Liver (tissue), 9 donors: ENCODE measurements around the gene IL11RA. TPM values are rescaled to one million over a fixed set of nuclear protein-coding genes. Genes with fewer than 3 reads are reported as not detected.

Experiments used
- DNase-seq: peaks from one replicate; pipeline ENCODE4 v3.0.0-alpha.2; 2017; ENCODE audit warnings: low spot score
- H3K27ac ChIP-seq, 2 donors: one replicate each; pipeline ENCODE4 v1.7.0; 2013; ENCODE audit warnings: inconsistent platforms in 2 of 2, low read length in 2 of 2, control low read depth in 1 of 2, low read depth in 1 of 2, mild to moderate bottlenecking in 1 of 2
- H3K27me3 ChIP-seq, 4 donors: one replicate each; pipeline versions ENCODE4 v1.6.1 to v1.7.0; 2013; ENCODE audit warnings: low read length in 3 of 4, inconsistent platforms in 1 of 4, mild to moderate bottlenecking in 1 of 4, moderate library complexity in 1 of 4; ENCODE audit not compliant: control insufficient read depth in 4 of 4, insufficient read depth in 4 of 4
- H3K36me3 ChIP-seq, 4 donors: one replicate each; pipeline versions ENCODE4 v1.6.1 to v1.7.0; 2013; ENCODE audit warnings: low read length in 3 of 4, mild to moderate bottlenecking in 3 of 4, low read depth in 1 of 4, moderate library complexity in 1 of 4; ENCODE audit not compliant: control insufficient read depth in 4 of 4, insufficient read depth in 3 of 4
- H3K4me1 ChIP-seq, 4 donors: one replicate each; pipeline versions ENCODE4 v1.6.1 to v1.7.0; 2013; ENCODE audit warnings: low read length in 3 of 4, mild to moderate bottlenecking in 3 of 4, moderate library complexity in 1 of 4; ENCODE audit not compliant: control insufficient read depth in 4 of 4, insufficient read depth in 4 of 4
- H3K4me3 ChIP-seq, 3 donors: one replicate each; pipeline versions ENCODE4 v1.6.1 to v1.7.0; 2013; ENCODE audit warnings: low read length in 3 of 3, control low read depth in 1 of 3, low read depth in 1 of 3, mild to moderate bottlenecking in 1 of 3
- H3K9ac ChIP-seq, 2 donors: one replicate each; pipeline ENCODE4 v1.7.0; 2013; ENCODE audit warnings: low read length in 2 of 2, mild to moderate bottlenecking in 2 of 2, moderate library complexity in 2 of 2, control low read depth in 1 of 2, low read depth in 1 of 2
- H3K9me3 ChIP-seq, 4 donors: one replicate each; pipeline versions ENCODE4 v1.6.1 to v1.7.0; 2013; ENCODE audit warnings: low read length in 3 of 4; ENCODE audit not compliant: control insufficient read depth in 4 of 4
- EGR1 ChIP-seq, 2 donors: IDR thresholded peaks; 2 replicates each; pipeline ENCODE4 v1.6.1; 2016 to 2018; ENCODE audit warnings: antibody characterized with exemption in 2 of 2, low read depth in 2 of 2
- FOXA1 ChIP-seq: IDR thresholded peaks from 2 replicates; pipeline ENCODE4 v1.6.1; 2016; ENCODE audit warnings: antibody characterized with exemption
- FOXA2 ChIP-seq: IDR thresholded peaks from 2 replicates; pipeline ENCODE4 v1.6.1; 2016; ENCODE audit warnings: antibody characterized with exemption
- GABPA ChIP-seq, 2 donors: IDR thresholded peaks in 1 of 2; conservative IDR thresholded peaks in 1 of 2; 2 replicates each; pipeline ENCODE4 v1.6.1; 2016; ENCODE audit warnings: antibody characterized with exemption in 2 of 2, mild to moderate bottlenecking in 1 of 2, moderate library complexity in 1 of 2
- HNF4A ChIP-seq, 2 donors: conservative IDR thresholded peaks; 2 replicates each; pipeline ENCODE4 v1.6.1; 2016; ENCODE audit warnings: antibody characterized with exemption in 2 of 2, mild to moderate bottlenecking in 2 of 2
- HNF4G ChIP-seq: IDR thresholded peaks from 2 replicates; pipeline ENCODE4 v1.6.1; 2016; ENCODE audit warnings: antibody characterized with exemption
- JUND ChIP-seq, 2 donors: IDR thresholded peaks; 2 replicates each; pipeline ENCODE4 v1.6.1; 2016; ENCODE audit warnings: antibody characterized with exemption in 2 of 2
- NR2F2 ChIP-seq: IDR thresholded peaks from 2 replicates; pipeline ENCODE4 v1.6.1; 2016; ENCODE audit warnings: antibody characterized with exemption
- RAD21 ChIP-seq, 2 donors: IDR thresholded peaks; 2 replicates each; pipeline ENCODE4 v1.6.1; 2016; ENCODE audit warnings: antibody characterized with exemption in 2 of 2, mild to moderate bottlenecking in 2 of 2
- RXRA ChIP-seq, 2 donors: IDR thresholded peaks; 2 replicates each; pipeline ENCODE4 v1.6.1; 2017 to 2018; ENCODE audit warnings: antibody characterized with exemption in 2 of 2, mild to moderate bottlenecking in 1 of 2
- SP1 ChIP-seq: IDR thresholded peaks from 2 replicates; pipeline ENCODE4 v1.6.1; 2018; ENCODE audit warnings: antibody characterized with exemption, mild to moderate bottlenecking
- TAF1 ChIP-seq: conservative IDR thresholded peaks from 2 replicates; pipeline ENCODE4 v1.6.1; 2016; ENCODE audit warnings: antibody characterized with exemption, mild to moderate bottlenecking
- YY1 ChIP-seq: IDR thresholded peaks from 2 replicates; pipeline ENCODE4 v1.6.1; 2016; ENCODE audit warnings: antibody characterized with exemption, mild to moderate bottlenecking
- WGBS: extraction: QIAGEN DNeasy Blood & Tissue Kit; methylation state at CpG from one replicate; pipeline ENCODE4 v1.1.7; 2013; 5-methylcytosine and 5-hydroxymethylcytosine counted together
- polyA plus RNA-seq, 2 donors: library from polyadenylated mRNA; stranded (reverse) in 1 of 2; unstranded in 1 of 2; fragments of 200-250 nt in 1 of 2; fragments of >200 nt in 1 of 2; fragmentation: Nextera tagmentation in 1 of 2; extraction: Ambion mirVana in 1 of 2; gene quantifications; one replicate each; pipeline versions ENCODE4 v1.2.1 to v1.2.3, GENCODE V29; 2013 to 2015
- total RNA-seq, 2 donors: library from RNA; depleted of rRNA; stranded (reverse); fragments of >200 nt; gene quantifications; one replicate each; pipeline ENCODE4 v1.2.3, GENCODE V29; 2014
- TF ChIP-seq, protein P1 (sequence below): IDR thresholded peaks from 2 replicates; pipeline ENCODE4 v1.6.1; 2016; ENCODE audit warnings: antibody characterized with exemption
- TF ChIP-seq, protein P2 (sequence below): IDR thresholded peaks from 2 replicates; pipeline ENCODE4 v1.6.1; 2016; ENCODE audit warnings: antibody characterized with exemption
- TF ChIP-seq, protein P3 (sequence below): IDR thresholded peaks from 2 replicates; pipeline ENCODE4 v1.6.1; 2016; ENCODE audit warnings: antibody characterized with exemption
- TF ChIP-seq, protein P4 (sequence below): IDR thresholded peaks from 2 replicates; pipeline ENCODE4 v1.6.1; 2016; ENCODE audit warnings: antibody characterized with exemption, mild to moderate bottlenecking
- TF ChIP-seq, protein P5 (sequence below): fragments of 150-350 bp; IDR thresholded peaks from 2 replicates; pipeline ENCODE4 v1.5.1; 2017; ENCODE audit warnings: improper control_type of control experiment, low read depth, low read length; ENCODE audit not compliant: missing input control
- donor health status: healthy.
- donor health status: healthy.
- donor health status: healthy.
- donor health status: healthy.
- donor health status: healthy.

Gene IL11RA
- total and polyA plus RNA-seq, 4 donors = 10.0 to 35.3 (median 14.7) TPM

DNA sequence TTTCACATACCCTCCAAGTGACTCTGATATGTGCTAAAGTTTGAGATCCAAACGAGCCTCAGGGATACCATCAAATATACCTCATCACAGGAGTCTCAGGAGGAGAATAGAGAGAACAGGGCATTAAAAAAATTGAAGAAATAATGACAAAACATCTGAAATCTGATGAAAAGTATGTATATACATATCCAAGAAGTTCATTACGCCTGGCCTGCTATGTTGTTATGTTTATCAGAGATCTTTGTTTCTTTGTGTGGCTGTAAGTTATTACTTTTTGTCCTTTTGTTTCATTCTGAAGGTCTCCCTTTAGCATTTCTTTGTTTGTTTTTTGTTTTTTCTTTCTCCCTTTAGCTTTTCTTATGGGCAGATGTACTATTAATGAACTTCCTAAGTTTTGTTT, 41.6 kb downstream of the IL11RA start:
- Histone ChIP-seq H3K9me3 (no peaks in the 10 kb centered on the region), H3K27ac (no peak overlapping the region), H3K27me3 (no peaks in the 10 kb centered on the region), H3K36me3 (no peaks in the 10 kb centered on the region), H3K4me3 (no peak overlapping the region), H3K9ac (no peak overlapping the region), H3K4me1 (peaks cover 7 to 27% (median 24%) of the 10 kb centered on the region in 4 donors)
- no peak for DNase-seq
- 82% methylated on average over 2 of the region's 2 CpGs for WGBS
- no peak for TF ChIP-seq FOXA1
- TF ChIP-seq GABPA (IDR thresholded peaks at IDR 0.05 in 1 of 2, conservative IDR thresholded peaks at IDR 0.05 in 1 of 2) = no peak
- TF ChIP-seq SP1 = no peak
- no peak for TF ChIP-seq EGR1 (IDR thresholded peaks at IDR 0.05; ENCODE audit: low read depth in 2 of 2)
- TF ChIP-seq FOXA2 = no peak
- no peak for TF ChIP-seq NR2F2
- TF ChIP-seq, protein P1, sequence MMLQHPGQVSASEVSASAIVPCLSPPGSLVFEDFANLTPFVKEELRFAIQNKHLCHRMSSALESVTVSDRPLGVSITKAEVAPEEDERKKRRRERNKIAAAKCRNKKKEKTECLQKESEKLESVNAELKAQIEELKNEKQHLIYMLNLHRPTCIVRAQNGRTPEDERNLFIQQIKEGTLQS = no peak
- no peak for TF ChIP-seq HNF4G
- TF ChIP-seq TAF1 = no peak
- TF ChIP-seq, protein P2, sequence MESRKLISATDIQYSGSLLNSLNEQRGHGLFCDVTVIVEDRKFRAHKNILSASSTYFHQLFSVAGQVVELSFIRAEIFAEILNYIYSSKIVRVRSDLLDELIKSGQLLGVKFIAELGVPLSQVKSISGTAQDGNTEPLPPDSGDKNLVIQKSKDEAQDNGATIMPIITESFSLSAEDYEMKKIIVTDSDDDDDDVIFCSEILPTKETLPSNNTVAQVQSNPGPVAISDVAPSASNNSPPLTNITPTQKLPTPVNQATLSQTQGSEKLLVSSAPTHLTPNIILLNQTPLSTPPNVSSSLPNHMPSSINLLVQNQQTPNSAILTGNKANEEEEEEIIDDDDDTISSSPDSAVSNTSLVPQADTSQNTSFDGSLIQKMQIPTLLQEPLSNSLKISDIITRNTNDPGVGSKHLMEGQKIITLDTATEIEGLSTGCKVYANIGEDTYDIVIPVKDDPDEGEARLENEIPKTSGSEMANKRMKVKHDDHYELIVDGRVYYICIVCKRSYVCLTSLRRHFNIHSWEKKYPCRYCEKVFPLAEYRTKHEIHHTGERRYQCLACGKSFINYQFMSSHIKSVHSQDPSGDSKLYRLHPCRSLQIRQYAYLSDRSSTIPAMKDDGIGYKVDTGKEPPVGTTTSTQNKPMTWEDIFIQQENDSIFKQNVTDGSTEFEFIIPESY = no peak
- TF ChIP-seq, protein P3, sequence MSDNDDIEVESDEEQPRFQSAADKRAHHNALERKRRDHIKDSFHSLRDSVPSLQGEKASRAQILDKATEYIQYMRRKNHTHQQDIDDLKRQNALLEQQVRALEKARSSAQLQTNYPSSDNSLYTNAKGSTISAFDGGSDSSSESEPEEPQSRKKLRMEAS = no peak
- TF ChIP-seq RAD21 (IDR thresholded peaks at IDR 0.05) = no peak
- TF ChIP-seq YY1 = no peak
- no peak for TF ChIP-seq HNF4A (conservative IDR thresholded peaks at IDR 0.05)
- TF ChIP-seq, protein P4, sequence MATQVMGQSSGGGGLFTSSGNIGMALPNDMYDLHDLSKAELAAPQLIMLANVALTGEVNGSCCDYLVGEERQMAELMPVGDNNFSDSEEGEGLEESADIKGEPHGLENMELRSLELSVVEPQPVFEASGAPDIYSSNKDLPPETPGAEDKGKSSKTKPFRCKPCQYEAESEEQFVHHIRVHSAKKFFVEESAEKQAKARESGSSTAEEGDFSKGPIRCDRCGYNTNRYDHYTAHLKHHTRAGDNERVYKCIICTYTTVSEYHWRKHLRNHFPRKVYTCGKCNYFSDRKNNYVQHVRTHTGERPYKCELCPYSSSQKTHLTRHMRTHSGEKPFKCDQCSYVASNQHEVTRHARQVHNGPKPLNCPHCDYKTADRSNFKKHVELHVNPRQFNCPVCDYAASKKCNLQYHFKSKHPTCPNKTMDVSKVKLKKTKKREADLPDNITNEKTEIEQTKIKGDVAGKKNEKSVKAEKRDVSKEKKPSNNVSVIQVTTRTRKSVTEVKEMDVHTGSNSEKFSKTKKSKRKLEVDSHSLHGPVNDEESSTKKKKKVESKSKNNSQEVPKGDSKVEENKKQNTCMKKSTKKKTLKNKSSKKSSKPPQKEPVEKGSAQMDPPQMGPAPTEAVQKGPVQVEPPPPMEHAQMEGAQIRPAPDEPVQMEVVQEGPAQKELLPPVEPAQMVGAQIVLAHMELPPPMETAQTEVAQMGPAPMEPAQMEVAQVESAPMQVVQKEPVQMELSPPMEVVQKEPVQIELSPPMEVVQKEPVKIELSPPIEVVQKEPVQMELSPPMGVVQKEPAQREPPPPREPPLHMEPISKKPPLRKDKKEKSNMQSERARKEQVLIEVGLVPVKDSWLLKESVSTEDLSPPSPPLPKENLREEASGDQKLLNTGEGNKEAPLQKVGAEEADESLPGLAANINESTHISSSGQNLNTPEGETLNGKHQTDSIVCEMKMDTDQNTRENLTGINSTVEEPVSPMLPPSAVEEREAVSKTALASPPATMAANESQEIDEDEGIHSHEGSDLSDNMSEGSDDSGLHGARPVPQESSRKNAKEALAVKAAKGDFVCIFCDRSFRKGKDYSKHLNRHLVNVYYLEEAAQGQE = no peak

DNA sequence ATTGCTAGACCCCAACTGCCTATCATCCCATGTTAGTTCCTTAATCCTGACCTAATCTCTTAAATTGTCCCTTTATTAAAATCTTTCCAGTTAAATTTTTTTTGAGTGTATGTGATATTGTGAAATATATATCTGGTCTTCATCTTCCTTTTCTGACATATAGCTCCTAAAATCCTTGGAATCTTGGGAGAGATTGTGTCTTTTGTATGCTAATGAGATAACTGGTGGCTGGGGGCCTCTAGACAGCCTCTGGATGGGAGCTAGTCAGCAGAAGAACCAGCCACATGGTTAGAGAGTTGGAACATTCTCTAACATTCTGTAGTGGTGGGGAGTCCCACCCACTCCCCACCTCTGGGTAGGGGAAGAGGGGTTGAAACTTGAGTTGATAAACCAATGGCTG, 42.8 kb downstream of the IL11RA start:
- DNase-seq = no peak
- peaks cover under 1 to 14% (median 11%) of the 10 kb centered on the region in 4 donors for H3K4me1 ChIP-seq
- TF ChIP-seq, protein P4 = no peak
- TF ChIP-seq NR2F2 (no peak), EGR1 (IDR thresholded peaks at IDR 0.05; ENCODE audit: low read depth in 2 of 2) (no peak), RAD21 (IDR thresholded peaks at IDR 0.05) (no peak), RXRA (IDR thresholded peaks at IDR 0.05) (no peak), HNF4A (conservative IDR thresholded peaks at IDR 0.05) (no peak), GABPA (IDR thresholded peaks at IDR 0.05 in 1 of 2, conservative IDR thresholded peaks at IDR 0.05 in 1 of 2) (no peak), JUND (IDR thresholded peaks at IDR 0.05) (no peak)
- TF ChIP-seq, protein P5, sequence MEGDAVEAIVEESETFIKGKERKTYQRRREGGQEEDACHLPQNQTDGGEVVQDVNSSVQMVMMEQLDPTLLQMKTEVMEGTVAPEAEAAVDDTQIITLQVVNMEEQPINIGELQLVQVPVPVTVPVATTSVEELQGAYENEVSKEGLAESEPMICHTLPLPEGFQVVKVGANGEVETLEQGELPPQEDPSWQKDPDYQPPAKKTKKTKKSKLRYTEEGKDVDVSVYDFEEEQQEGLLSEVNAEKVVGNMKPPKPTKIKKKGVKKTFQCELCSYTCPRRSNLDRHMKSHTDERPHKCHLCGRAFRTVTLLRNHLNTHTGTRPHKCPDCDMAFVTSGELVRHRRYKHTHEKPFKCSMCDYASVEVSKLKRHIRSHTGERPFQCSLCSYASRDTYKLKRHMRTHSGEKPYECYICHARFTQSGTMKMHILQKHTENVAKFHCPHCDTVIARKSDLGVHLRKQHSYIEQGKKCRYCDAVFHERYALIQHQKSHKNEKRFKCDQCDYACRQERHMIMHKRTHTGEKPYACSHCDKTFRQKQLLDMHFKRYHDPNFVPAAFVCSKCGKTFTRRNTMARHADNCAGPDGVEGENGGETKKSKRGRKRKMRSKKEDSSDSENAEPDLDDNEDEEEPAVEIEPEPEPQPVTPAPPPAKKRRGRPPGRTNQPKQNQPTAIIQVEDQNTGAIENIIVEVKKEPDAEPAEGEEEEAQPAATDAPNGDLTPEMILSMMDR = no peak
- TF ChIP-seq, protein P2 = no peak
- H3K9ac ChIP-seq = no peak overlapping the region
- H3K36me3 ChIP-seq = no peaks in the 10 kb centered on the region
- H3K9me3 ChIP-seq = no peaks in the 10 kb centered on the region
- H3K27me3 ChIP-seq = no peaks in the 10 kb centered on the region
- H3K27ac ChIP-seq = no peak overlapping the region
- no peak overlapping the region for H3K4me3 ChIP-seq
